ENCODE measurements around the gene DDX23.
A peak's percentile ranks its signal among the peaks of the same experiment; 100 is the strongest.

Gene DDX23

GRCh38 chr12:48868451-48868850, 16.5 kb upstream of the DDX23 start:
- no peaks in the 10 kb centered on the region for H3K27me3 ChIP-seq (ENCODE audit: insufficient read depth, low read length)
- H3K4me3 ChIP-seq (ENCODE audit: low read depth, low read length, poor library complexity, severe bottlenecking): no peak overlapping the region
- no peaks in the 10 kb centered on the region for H4K20me1 ChIP-seq (ENCODE audit: insufficient read depth, low read length)
- H2AFZ ChIP-seq (ENCODE audit: low read length): no peak overlapping the region
- H3F3A ChIP-seq (ENCODE audit: insufficient read depth, low read length): no peaks in the 10 kb centered on the region
- TF ChIP-seq EZH2 (IDR thresholded peaks at IDR 0.05; ENCODE audit: borderline replicate concordance, low read length) (no peak), CTCF (IDR thresholded peaks at IDR 0.05; ENCODE audit: low read length) (no peak)
- no peak overlapping the region for H3K4me2 ChIP-seq (ENCODE audit: low read length)
- no peak overlapping the region for H3K27ac ChIP-seq (ENCODE audit: low read depth, low read length, poor library complexity, severe bottlenecking)
- no peaks in the 10 kb centered on the region for H3K79me2 ChIP-seq (ENCODE audit: insufficient read depth, low read length)
- H3K9me2 ChIP-seq (ENCODE audit: low read depth, low read length): no peaks in the 10 kb centered on the region
- no peaks in the 10 kb centered on the region for H3K36me3 ChIP-seq (ENCODE audit: insufficient read depth, low read length)
- H3K9me3 ChIP-seq (ENCODE audit: low read length): no peaks in the 10 kb centered on the region
- no peak overlapping the region for H3K9ac ChIP-seq (ENCODE audit: low read length)
- H3K4me1 ChIP-seq (ENCODE audit: insufficient read depth, low read length, severe bottlenecking): peaks cover 22% of the 10 kb centered on the region

GRCh38 chr12:48866052-48866711, 14.2 kb upstream of the DDX23 start:
- H3K9ac ChIP-seq (ENCODE audit: low read length): peak overlapping the region; percentile 12; the same call in 1 of the 2 replicates
- no peak for TF ChIP-seq EZH2 (IDR thresholded peaks at IDR 0.05; ENCODE audit: borderline replicate concordance, low read length)
- no peaks in the 10 kb centered on the region for H3K36me3 ChIP-seq (ENCODE audit: insufficient read depth, low read length)
- H3K27ac ChIP-seq (ENCODE audit: low read depth, low read length, poor library complexity, severe bottlenecking): no peak overlapping the region
- H3K9me2 ChIP-seq (ENCODE audit: low read depth, low read length): no peaks in the 10 kb centered on the region
- no peaks in the 10 kb centered on the region for H4K20me1 ChIP-seq (ENCODE audit: insufficient read depth, low read length)
- H3K4me2 ChIP-seq (ENCODE audit: low read length): peak overlapping the region; percentile 72
- H3K27me3 ChIP-seq (ENCODE audit: insufficient read depth, low read length): no peaks in the 10 kb centered on the region
- H3K9me3 ChIP-seq (ENCODE audit: low read length): no peaks in the 10 kb centered on the region
- H3K4me1 ChIP-seq (ENCODE audit: insufficient read depth, low read length, severe bottlenecking): peaks cover 22% of the 10 kb centered on the region
- no peaks in the 10 kb centered on the region for H3F3A ChIP-seq (ENCODE audit: insufficient read depth, low read length)
- H2AFZ ChIP-seq (ENCODE audit: low read length): peak overlapping the region; percentile 76
- peak overlapping the region; percentile 65 for H3K4me3 ChIP-seq (ENCODE audit: low read depth, low read length, poor library complexity, severe bottlenecking)
- no peaks in the 10 kb centered on the region for H3K79me2 ChIP-seq (ENCODE audit: insufficient read depth, low read length)

GRCh38 chr12:48865281-48866051, 13.5 kb upstream of the DDX23 start, which contains the start of gene RND1:
TSS of gene RND1 (minus strand) at chr12:48865870. CDS start at chr12:48865767, 103 bp downstream.
- H3K9me3 ChIP-seq (ENCODE audit: low read length): no peaks in the 10 kb centered on the region
- peak within 1 kb of the TSS; percentile 53; the same call in 1 of the 2 replicates for H3K9ac ChIP-seq (ENCODE audit: low read length)
- peak within 1 kb of the TSS; percentile 76 for H2AFZ ChIP-seq (ENCODE audit: low read length)
- H3K4me3 ChIP-seq (ENCODE audit: low read depth, low read length, poor library complexity, severe bottlenecking): peak within 1 kb of the TSS; percentile 65
- no peaks in the 10 kb centered on the region for H3K9me2 ChIP-seq (ENCODE audit: low read depth, low read length)
- no peaks in the 10 kb centered on the region for H3K27me3 ChIP-seq (ENCODE audit: insufficient read depth, low read length)
- H3K79me2 ChIP-seq (ENCODE audit: insufficient read depth, low read length): no peaks in the 10 kb centered on the region
- peaks cover 22% of the 10 kb centered on the region for H3K4me1 ChIP-seq (ENCODE audit: insufficient read depth, low read length, severe bottlenecking)
- no peaks in the 10 kb centered on the region for H3F3A ChIP-seq (ENCODE audit: insufficient read depth, low read length)
- TF ChIP-seq CTCF (IDR thresholded peaks at IDR 0.05; ENCODE audit: low read length) (0 out of 2 replicates have a peak, but pooled peaks have one; percentile 11), EZH2 (IDR thresholded peaks at IDR 0.05; ENCODE audit: borderline replicate concordance, low read length) (no peak)
- H3K4me2 ChIP-seq (ENCODE audit: low read length): peak within 1 kb of the TSS; percentile 72
- no peaks in the 10 kb centered on the region for H3K36me3 ChIP-seq (ENCODE audit: insufficient read depth, low read length)
- no peaks in the 10 kb centered on the region for H4K20me1 ChIP-seq (ENCODE audit: insufficient read depth, low read length)
- no peak within 1 kb of the TSS for H3K27ac ChIP-seq (ENCODE audit: low read depth, low read length, poor library complexity, severe bottlenecking)

Data from OCI-LY1 (cell line).